ENCODE results near the gene TRABD2B. TPM values are rescaled to one million over a fixed set of nuclear protein-coding genes. Genes with fewer than 3 reads are reported as not detected.

The TRABD2B gene
- total and polyA plus RNA-seq, 2 experiments from 2014 or later, result 1.6 to 2.0 TPM

GRCh38 chr1:47985018-47985417, 12.2 kb downstream of the TRABD2B start:
- H3K36me3 ChIP-seq (ENCODE audit: insufficient read depth), result 0 out of 2 replicates have a peak, but pooled peaks cover 3% of the 10 kb centered on the region

More at GRCh38 chr1:47985018-47985417, 12.2 kb downstream of the TRABD2B start:
- H2AFZ ChIP-seq, result peak overlapping the region; percentile 57; the same call in 1 of the 2 replicates
- no peak for DNase-seq (ENCODE audit: low spot score)
- no peak overlapping the region; the same call in 1 of the 2 replicates for H3K27ac Mint-ChIP-seq
- no peak for ATAC-seq
- TF ChIP-seq CTCF (conservative IDR thresholded peaks at IDR 0.05; ENCODE audit: low read depth in 2 of 2), result no peak
- TF ChIP-seq NANOG (IDR thresholded peaks at IDR 0.05; ENCODE audit: borderline replicate concordance), result no peak
- TF ChIP-seq ZNF462 (CRISPR knock-in tag; IDR thresholded peaks at IDR 0.05), result no peak
- no peak for TF ChIP-seq JUNB (IDR thresholded peaks at IDR 0.05; ENCODE audit: unreplicated experiment)
- TF ChIP-seq POLR2AphosphoS5 (IDR thresholded peaks at IDR 0.05; ENCODE audit: low read depth), result no peak
- no peak for TF ChIP-seq EZH2 (IDR thresholded peaks at IDR 0.05; ENCODE audit: low read depth, unreplicated experiment)
- TF ChIP-seq ETS1 (IDR thresholded peaks at IDR 0.05), result no peak
- no peak for TF ChIP-seq STAT1 (IDR thresholded peaks at IDR 0.05; ENCODE audit: unreplicated experiment)
- TF ChIP-seq ZNF331 (CRISPR knock-in tag; IDR thresholded peaks at IDR 0.05; ENCODE audit: low read depth), result no peak
- no peak for TF ChIP-seq REST (IDR thresholded peaks at IDR 0.05; ENCODE audit: unreplicated experiment)
- no peak for TF ChIP-seq EZH2phosphoT487 (IDR thresholded peaks at IDR 0.05; ENCODE audit: unreplicated experiment)
- TF ChIP-seq CREB1 (CRISPR knock-in tag; IDR thresholded peaks at IDR 0.05; ENCODE audit: low read depth), result no peak
- no peak for TF ChIP-seq ZNF114 (CRISPR knock-in tag; IDR thresholded peaks at IDR 0.05)
- peak overlapping the region; percentile 65 for H3K4me2 ChIP-seq
- H3K79me2 ChIP-seq (replicated peaks; ENCODE audit: insufficient read depth), result peaks cover 29% of the 10 kb centered on the region
- H3K4me1 ChIP-seq (ENCODE audit: insufficient read depth), result peaks cover 45% of the 10 kb centered on the region
- H3K9me2 ChIP-seq (ENCODE audit: insufficient read depth), result 0 out of 2 replicates have a peak, but pooled peaks cover 3% of the 10 kb centered on the region
- H3K4me3 ChIP-seq, result peak overlapping the region; percentile 43; the same call in 1 of the 2 replicates
- peaks cover 17% of the 10 kb centered on the region for H3K27me3 ChIP-seq (ENCODE audit: insufficient read depth)
- H3K27ac ChIP-seq (ENCODE audit: low read depth), result no peak overlapping the region
- peaks cover 54% of the 10 kb centered on the region for H3K4me1 Mint-ChIP-seq
- peaks cover 3% of the 10 kb centered on the region; the same call in 1 of the 2 replicates for H4K20me1 ChIP-seq (replicated peaks; ENCODE audit: insufficient read depth)
- H3K4me3 Mint-ChIP-seq, result peak overlapping the region; percentile 60; the same call in 1 of the 3 replicates
- peaks cover 23% of the 10 kb centered on the region for H3K36me3 Mint-ChIP-seq (ENCODE audit: low read depth)
- H3K27me3 Mint-ChIP-seq (ENCODE audit: insufficient read depth, low read depth, poor library complexity), result peaks cover 5% of the 10 kb centered on the region
- peaks cover 19% of the 10 kb centered on the region for H3F3A ChIP-seq (replicated peaks; ENCODE audit: low read depth)
- peaks cover 9% of the 10 kb centered on the region for H3K9me3 Mint-ChIP-seq
